ENCODE results near the gene NAA80. TPM values are rescaled to one million over a fixed set of nuclear protein-coding genes. Genes with fewer than 3 reads are reported as not detected.

Gene NAA80
- total RNA-seq, 6 experiments from 2014 or later = 8.5 to 13.4 (median 10.7) TPM

GRCh38 chr3:50249457-50249856, 49.7 kb downstream of the NAA80 start:
- Mint-ChIP-seq H3K4me1 (ENCODE audit: low read depth) (peaks cover 79% of the 10 kb centered on the region), H3K4me3 (no peak overlapping the region), H3K9me3 (no peaks in the 10 kb centered on the region), H3K27me3 (ENCODE audit: insufficient read depth) (peaks cover 7% of the 10 kb centered on the region), H3K36me3 (ENCODE audit: low read depth) (peaks cover 21% of the 10 kb centered on the region), H3K27ac (peak overlapping the region; percentile 43)
- DNase-seq = no peak
- TF ChIP-seq CTCF (IDR thresholded peaks at IDR 0.05) = no peak

GRCh38 chr3:50248387-50248786, 50.8 kb downstream of the NAA80 start:
- no peak for DNase-seq
- H3K27me3 Mint-ChIP-seq (ENCODE audit: insufficient read depth) = peaks cover 10% of the 10 kb centered on the region
- peak overlapping the region; percentile 96 for H3K27ac Mint-ChIP-seq
- H3K9me3 Mint-ChIP-seq = no peaks in the 10 kb centered on the region
- peak overlapping the region; percentile 75 for H3K4me3 Mint-ChIP-seq
- H3K36me3 Mint-ChIP-seq (ENCODE audit: low read depth) = peaks cover 20% of the 10 kb centered on the region
- H3K4me1 Mint-ChIP-seq (ENCODE audit: low read depth) = peaks cover 75% of the 10 kb centered on the region
- no peak for TF ChIP-seq CTCF (IDR thresholded peaks at IDR 0.05)

- peaks cover 84% of the 10 kb centered on the region for H3K4me1 Mint-ChIP-seq (ENCODE audit: low read depth)
- peaks cover 10% of the 10 kb centered on the region for H3K27me3 Mint-ChIP-seq (ENCODE audit: insufficient read depth)
- no peaks in the 10 kb centered on the region for H3K9me3 Mint-ChIP-seq
- DNase-seq = peak; percentile 99
- TF ChIP-seq CTCF (IDR thresholded peaks at IDR 0.05) = peak; percentile 72
- peak overlapping the region; percentile 82 for H3K4me3 Mint-ChIP-seq
- H3K27ac Mint-ChIP-seq = peak overlapping the region; percentile 96
- peaks cover 17% of the 10 kb centered on the region for H3K36me3 Mint-ChIP-seq (ENCODE audit: low read depth)
Measured at GRCh38 chr3:50246517-50246954, 52.7 kb downstream of the NAA80 start.

Other genes with a start within 250 kb of the NAA80 start
- 10 to 100 TPM; 69.3 to 83.8 (median 78.5) TPM for gene RBM5, start 210.5 kb downstream of the NAA80 start, total RNA-seq (2021; fragmentation: NEBNext Ultra II Directional; extraction: Animal tissue kit (Norgen Biotek cat#: 25700))
- gene SEMA3F, start 144.1 kb downstream of the NAA80 start, total RNA-seq (2021; fragmentation: NEBNext Ultra II Directional; extraction: Animal tissue kit (Norgen Biotek cat#: 25700)) = 10 to 100 TPM; 20.5 to 35.6 (median 22.8) TPM
- gene GNAT1, start 107.8 kb downstream of the NAA80 start, total RNA-seq (2021; fragmentation: NEBNext Ultra II Directional; extraction: Animal tissue kit (Norgen Biotek cat#: 25700)) = not detected
- under 1 TPM in 2 of 6 experiments, not detected in 4; 0.16 to 0.24 TPM for gene SLC38A3, start 94.1 kb downstream of the NAA80 start, total RNA-seq (2021; fragmentation: NEBNext Ultra II Directional; extraction: Animal tissue kit (Norgen Biotek cat#: 25700))
- gene GNAI2, start 63.2 kb downstream of the NAA80 start, total RNA-seq (2021; fragmentation: NEBNext Ultra II Directional; extraction: Animal tissue kit (Norgen Biotek cat#: 25700)) = 100 to 1,000 TPM; 532 to 617 (median 582) TPM
- gene SEMA3B, start 30.3 kb downstream of the NAA80 start, total RNA-seq (2021; fragmentation: NEBNext Ultra II Directional; extraction: Animal tissue kit (Norgen Biotek cat#: 25700)) = 10 to 100 TPM; 14.5 to 26.6 (median 24.7) TPM
- gene LSMEM2, start 20.3 kb downstream of the NAA80 start, total RNA-seq (2021; fragmentation: NEBNext Ultra II Directional; extraction: Animal tissue kit (Norgen Biotek cat#: 25700)) = under 1 TPM in 2 of 6 experiments, not detected in 4; 0.11 to 0.13 TPM
- gene IFRD2, start 7.0 kb downstream of the NAA80 start, total RNA-seq (2021; fragmentation: NEBNext Ultra II Directional; extraction: Animal tissue kit (Norgen Biotek cat#: 25700)) = 100 to 1,000 TPM in 1 of 6 experiments, 10 to 100 TPM in 5; 71.2 to 102 (median 74.6) TPM
- gene HYAL3, start within 50 bp of the NAA80 start, total RNA-seq (2021; fragmentation: NEBNext Ultra II Directional; extraction: Animal tissue kit (Norgen Biotek cat#: 25700)) = 1 to 10 TPM; 4.7 to 8.3 (median 5.8) TPM
- gene HYAL1, start 4.2 kb upstream of the NAA80 start, total RNA-seq (2021; fragmentation: NEBNext Ultra II Directional; extraction: Animal tissue kit (Norgen Biotek cat#: 25700)) = under 1 TPM in 5 of 6 experiments, not detected in 1; 0.19 to 0.38 (median 0.23) TPM
- gene HYAL2, start 23.3 kb upstream of the NAA80 start, total RNA-seq (2021; fragmentation: NEBNext Ultra II Directional; extraction: Animal tissue kit (Norgen Biotek cat#: 25700)) = 10 to 100 TPM; 39.4 to 54.9 (median 47.6) TPM
- 10 to 100 TPM; 23.9 to 34.2 (median 26.8) TPM for gene TUSC2, start 28.8 kb upstream of the NAA80 start, total RNA-seq (2021; fragmentation: NEBNext Ultra II Directional; extraction: Animal tissue kit (Norgen Biotek cat#: 25700))
- 10 to 100 TPM; 30.9 to 37.0 (median 34.1) TPM for gene RASSF1, start 41.4 kb upstream of the NAA80 start, total RNA-seq (2021; fragmentation: NEBNext Ultra II Directional; extraction: Animal tissue kit (Norgen Biotek cat#: 25700))
- gene ZMYND10, start 46.3 kb upstream of the NAA80 start, total RNA-seq (2021; fragmentation: NEBNext Ultra II Directional; extraction: Animal tissue kit (Norgen Biotek cat#: 25700)) = 1 to 10 TPM in 2 of 6 experiments, under 1 TPM in 3, not detected in 1; 0.78 to 1.3 (median 0.83) TPM
- 10 to 100 TPM; 12.3 to 18.7 (median 17.4) TPM for gene NPRL2, start 51.4 kb upstream of the NAA80 start, total RNA-seq (2021; fragmentation: NEBNext Ultra II Directional; extraction: Animal tissue kit (Norgen Biotek cat#: 25700))
- 10 to 100 TPM; 20.5 to 25.2 (median 24.0) TPM for gene CYB561D2, start 51.5 kb upstream of the NAA80 start, total RNA-seq (2021; fragmentation: NEBNext Ultra II Directional; extraction: Animal tissue kit (Norgen Biotek cat#: 25700))
- gene TMEM115, start 60.1 kb upstream of the NAA80 start, total RNA-seq (2021; fragmentation: NEBNext Ultra II Directional; extraction: Animal tissue kit (Norgen Biotek cat#: 25700)) = 10 to 100 TPM; 51.7 to 65.7 (median 54.4) TPM
- under 1 TPM in 1 of 6 experiments, not detected in 5; 0.09 TPM for gene CACNA2D2, start 204.2 kb upstream of the NAA80 start, total RNA-seq (2021; fragmentation: NEBNext Ultra II Directional; extraction: Animal tissue kit (Norgen Biotek cat#: 25700))

Measured in HFFc6 (cell line).